8988T (cell line): Measurements from ENCODE around the gene BNC2.

Experiments used
- DNase-seq: peaks from one replicate; pipeline ENCODE4 v3.0.0; 2011

BNC2 gene

GRCh38 chr9:16753256-16753655 lies 117.2 kb downstream of the BNC2 start:
- no peak for DNase-seq

- no peak for DNase-seq
Observed at GRCh38 chr9:16752601-16753000, 117.9 kb downstream of the BNC2 start.

GRCh38 chr9:16750553-16750952 lies 119.9 kb downstream of the BNC2 start:
- DNase-seq: no peak

DNA sequence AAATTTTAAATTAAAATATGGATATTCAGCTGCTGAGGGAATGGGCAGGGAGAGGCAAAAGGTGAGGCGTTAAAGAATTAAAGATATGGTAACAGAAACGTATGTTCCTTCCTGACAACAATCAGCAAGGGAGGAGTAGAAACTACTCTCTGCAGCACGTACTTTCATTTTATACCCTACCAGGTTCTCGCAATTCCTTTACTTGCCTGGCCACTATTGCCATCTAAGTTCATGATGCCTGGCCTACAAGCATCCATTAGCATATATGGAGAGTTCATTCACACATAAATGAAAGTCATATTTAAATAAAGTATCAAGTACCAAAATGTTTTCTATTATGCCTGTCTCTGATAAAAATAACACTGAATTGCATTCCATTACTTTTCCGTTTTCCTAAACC lies 125.1 kb downstream of the BNC2 start:
- no peak for DNase-seq

DNA sequence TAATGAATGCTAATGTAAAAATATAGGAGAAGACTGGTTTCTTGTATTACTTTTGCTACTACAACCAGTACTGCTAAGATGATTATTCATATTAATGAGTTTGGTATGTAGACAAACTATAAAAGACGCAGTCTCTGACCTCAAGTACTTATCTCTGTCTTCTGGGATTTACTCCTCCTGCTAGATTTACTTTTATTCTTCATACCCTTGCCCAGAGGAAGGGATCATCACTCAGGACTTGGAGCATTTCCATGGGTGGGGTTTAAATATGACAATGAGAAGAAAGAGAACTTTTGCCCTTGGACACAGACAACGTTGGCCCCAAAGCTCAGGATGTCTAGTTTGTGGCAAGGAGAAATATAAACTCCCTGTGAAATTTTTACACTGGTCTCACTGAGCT lies 126.1 kb downstream of the BNC2 start:
- no peak for DNase-seq

DNA sequence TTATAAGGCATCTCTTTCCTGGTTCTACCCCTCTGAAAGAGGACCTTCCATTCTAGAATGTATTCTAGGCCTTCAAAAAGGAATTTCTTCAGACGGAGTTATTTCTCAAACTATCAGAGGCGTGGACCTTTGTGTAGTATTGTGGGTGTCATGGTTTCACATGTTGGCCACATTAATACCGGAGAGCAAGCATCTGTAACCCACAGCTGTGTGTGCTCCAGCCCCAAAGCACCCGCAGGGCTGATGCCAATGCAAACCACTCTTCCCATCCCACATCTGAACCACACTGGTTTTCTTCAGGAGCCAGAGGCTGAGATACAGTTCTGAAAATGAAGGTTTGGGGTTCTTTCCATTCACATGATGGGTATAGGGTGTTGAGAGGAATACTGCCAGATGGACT lies 127.1 kb downstream of the BNC2 start:
- no peak for DNase-seq

- DNase-seq: no peak
Observed at GRCh38 chr9:16735001-16735400, 135.5 kb downstream of the BNC2 start.

GRCh38 chr9:16732546-16732945 lies 137.9 kb downstream of the BNC2 start:
- no peak for DNase-seq

- DNase-seq: no peak
Observed at GRCh38 chr9:16730162-16730561, 140.3 kb downstream of the BNC2 start.

GRCh38 chr9:16729651-16730050 lies 140.8 kb downstream of the BNC2 start:
- DNase-seq: no peak

DNA sequence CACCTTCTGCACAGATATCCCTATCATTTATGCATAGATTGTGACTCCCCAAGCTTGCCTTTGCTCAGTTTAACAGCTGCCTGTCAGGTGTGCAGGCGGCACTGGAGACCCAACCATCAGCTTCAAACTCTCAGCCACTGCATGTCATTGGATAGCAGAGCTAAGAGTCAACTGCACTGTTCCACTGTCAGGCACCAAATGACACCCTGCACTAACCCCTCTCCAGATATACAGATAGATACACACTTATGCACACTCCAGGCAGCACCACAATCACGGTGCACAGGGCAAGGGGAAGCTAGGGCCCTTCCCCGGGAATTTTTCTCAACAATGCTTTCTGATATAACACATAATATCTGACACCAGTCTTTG lies 142.3 kb downstream of the BNC2 start:
- no peak for DNase-seq

GRCh38 chr9:16727452-16728136 lies 142.9 kb downstream of the BNC2 start:
- no peak for DNase-seq

DNA sequence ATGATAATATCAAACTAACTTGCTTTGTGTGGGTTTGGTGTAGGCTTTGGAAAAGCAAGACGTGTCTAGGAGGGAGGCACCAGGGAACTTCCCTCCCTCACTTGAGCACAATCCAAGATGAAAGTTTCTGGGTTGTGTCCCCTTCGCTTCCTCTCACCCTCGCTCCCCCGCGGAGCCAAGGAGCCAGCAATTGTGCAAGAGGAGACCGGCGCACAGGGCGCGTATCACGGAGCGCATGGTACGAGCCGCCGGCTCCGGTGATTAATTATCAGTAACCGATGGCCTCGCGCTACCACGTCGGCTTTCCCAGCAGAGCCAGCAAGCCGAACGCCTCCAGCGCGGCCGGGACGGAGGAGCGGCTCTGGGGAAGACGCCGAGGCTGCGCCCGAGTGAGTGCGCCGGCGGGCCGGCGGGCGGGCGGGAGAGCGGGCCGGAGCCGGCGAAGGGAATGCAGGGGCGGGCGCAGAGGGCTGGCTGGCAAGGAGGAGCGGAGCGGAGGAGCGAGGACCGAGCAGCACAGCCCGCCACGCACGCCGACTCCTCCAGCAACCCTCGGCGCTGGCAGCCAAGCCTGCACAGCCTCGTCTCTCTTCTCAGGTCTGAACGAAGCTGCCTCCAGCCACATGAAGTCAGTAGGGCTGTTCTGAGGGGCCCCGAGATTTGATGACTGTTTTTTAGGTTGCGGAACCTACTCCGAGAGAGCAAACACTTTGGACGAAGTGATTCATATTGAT lies 143.6 kb downstream of the BNC2 start:
- peak; percentile 23 for DNase-seq

DNA sequence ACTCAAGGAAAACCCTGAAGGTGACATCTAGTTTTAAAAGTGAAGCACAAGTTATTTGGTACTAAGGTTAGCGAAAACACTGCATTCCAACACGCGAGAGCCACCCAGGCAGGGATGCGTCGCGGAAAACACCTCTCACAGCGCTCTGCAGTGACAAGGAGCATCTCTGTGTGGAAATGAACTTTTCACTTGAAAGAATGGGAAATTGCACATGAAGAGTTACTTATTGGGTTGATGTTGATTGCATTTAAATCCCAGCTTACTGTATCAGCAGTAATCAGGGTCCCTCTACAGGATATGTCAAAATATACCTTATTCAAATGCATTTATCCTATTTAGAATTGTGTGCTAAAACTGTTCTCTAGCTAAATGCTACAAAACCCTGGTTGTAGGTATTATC lies 144.4 kb downstream of the BNC2 start:
- DNase-seq: no peak

DNA sequence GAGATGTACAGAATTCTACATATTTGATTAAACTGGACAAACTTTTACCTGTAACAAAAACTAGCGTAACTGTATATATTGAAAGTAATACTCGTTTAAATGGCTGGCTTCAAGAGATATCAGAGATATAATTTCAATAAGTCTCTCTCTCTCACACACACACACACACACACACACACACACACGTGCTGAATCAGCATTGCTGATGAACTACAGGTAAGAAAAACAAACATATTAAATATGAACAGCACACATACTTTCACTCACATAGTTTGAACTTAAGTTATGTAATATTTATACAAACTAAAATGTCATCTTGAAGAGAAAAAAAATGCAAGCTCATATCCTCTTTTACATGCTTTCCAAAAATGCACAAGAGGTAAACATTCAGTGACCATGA lies 145.4 kb downstream of the BNC2 start:
- DNase-seq: no peak

GRCh38 chr9:16721972-16722371 lies 148.5 kb downstream of the BNC2 start:
- DNase-seq: no peak

GRCh38 chr9:16720386-16720785 lies 150.1 kb downstream of the BNC2 start:
- DNase-seq: no peak

- DNase-seq: no peak
Observed at GRCh38 chr9:16719921-16720320, 150.5 kb downstream of the BNC2 start.

DNA sequence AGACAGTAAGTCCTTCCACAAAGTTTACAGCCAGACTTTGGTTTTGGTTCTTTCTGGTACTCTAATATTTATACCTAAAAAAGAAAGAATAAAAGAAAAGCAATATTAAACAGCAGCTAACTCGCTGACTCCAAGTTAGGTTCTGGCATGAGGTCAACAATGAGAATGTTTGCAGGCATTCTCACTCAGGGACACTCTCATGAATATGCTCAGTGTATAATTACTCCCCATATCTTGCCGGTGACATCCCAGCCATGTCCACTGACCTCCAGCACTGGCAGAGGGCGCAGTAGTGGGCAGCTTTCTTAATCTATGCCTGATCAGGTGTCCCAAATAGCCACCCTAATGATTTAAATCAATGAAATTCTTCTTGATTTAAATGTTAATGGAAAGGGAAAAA lies 151.5 kb downstream of the BNC2 start:
- no peak for DNase-seq

DNA sequence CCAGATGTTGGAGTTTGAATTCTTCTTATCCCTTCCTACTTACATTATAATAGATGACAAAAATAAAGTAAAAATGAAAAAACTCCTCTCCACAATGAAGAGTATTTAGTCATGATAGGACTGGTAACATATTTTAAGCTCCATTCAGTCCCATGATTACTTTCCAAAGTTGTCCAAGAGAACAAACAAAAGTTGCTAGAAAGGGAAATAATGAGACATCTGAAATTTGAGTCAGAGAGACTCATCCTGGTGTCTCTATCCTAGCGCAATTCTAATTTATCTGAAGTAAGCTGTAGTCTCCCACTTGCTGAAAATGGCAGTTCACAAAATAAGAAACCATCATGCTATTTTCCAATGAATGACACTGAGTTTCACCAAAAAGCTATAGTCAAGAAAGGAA lies 152.2 kb downstream of the BNC2 start:
- no peak for DNase-seq

DNA sequence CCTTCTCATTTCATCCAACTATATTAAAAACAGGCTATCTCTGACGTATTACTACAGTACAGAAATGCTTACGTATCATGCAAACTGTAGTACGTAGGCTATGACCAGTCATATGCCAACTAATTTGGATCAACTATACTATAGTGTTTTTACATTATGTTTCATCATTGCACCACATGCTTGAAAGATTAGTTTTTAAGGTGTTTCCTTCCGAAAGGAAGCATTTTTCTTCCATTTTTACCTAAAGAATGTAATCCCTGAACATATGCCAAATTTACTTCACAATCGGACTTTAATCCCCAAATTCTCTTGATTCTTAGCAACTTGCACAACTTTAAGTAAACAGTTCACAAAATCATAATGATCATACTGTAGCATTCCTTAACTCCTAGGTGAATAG lies 153.9 kb downstream of the BNC2 start:
- no peak for DNase-seq

DNA sequence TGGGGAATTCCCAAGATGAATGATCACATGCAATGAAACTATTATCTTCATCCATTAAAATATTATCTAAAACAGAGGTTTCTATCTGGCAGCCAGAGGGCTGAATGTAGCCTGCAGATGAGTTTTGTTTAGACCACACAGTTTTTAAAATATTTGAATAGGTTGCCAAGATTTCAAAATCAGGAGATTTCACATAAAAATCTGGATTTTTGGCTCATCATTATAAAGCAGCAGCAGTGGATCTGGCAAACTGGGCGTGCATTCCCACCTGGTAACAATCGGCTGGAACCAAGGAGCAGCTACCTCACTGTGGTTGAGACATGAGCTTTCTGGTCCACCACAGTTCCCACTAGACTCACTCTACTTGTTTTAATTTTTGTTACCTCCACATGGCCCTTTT lies 155.1 kb downstream of the BNC2 start:
- no peak for DNase-seq

GRCh38 chr9:16712787-16713186 lies 157.7 kb downstream of the BNC2 start:
- DNase-seq: no peak

- no peak for DNase-seq
Observed at GRCh38 chr9:16710888-16711287, 159.6 kb downstream of the BNC2 start.

DNA sequence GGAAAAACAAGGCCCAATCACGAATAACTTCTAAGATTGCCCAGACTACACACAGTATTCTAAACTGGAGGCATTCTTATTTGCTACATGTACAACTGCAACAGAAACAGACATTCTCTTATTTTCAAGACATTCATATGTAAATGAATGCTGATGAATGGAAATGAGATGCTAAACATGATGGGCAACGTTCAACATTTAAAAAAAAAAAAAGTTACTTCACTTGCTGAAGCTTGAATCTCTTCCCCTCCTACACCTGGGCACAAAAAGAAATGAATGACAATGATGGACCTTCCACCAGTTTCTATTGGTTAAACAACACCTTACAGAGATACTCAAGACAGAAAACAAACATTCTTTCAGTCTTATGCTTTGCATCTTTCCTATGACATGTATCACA lies 160.5 kb downstream of the BNC2 start:
- DNase-seq: no peak
